MCF 10A (cell line): ENCODE results near the gene GPR108. TPM values are rescaled to one million over a fixed set of nuclear protein-coding genes. Genes with fewer than 3 reads are reported as not detected.

Experiments used
- BruUV-seq: library from RNA; stranded (reverse); fragments of 400-500 nt; replicated peaks from 2 replicates; lab custom pipeline; 2021; lab: Mats Ljungman, UMichigan
- CTCF ChIA-PET: fragments of 300-600 bp; sonication (Branson Sonifier 250); formaldehyde crosslinking; extraction: SDS; loops from one replicate; lab custom pipeline; 2021; ENCODE audit warnings: antibody characterized with exemption, inconsistent platforms; lab: Yijun Ruan, JAX
- POLR2A ChIA-PET: fragments of 300-600, 350-650 bp; sonication (Branson Sonifier 250); formaldehyde crosslinking; extraction: SDS; loops from one replicate; lab custom pipeline; 2020; ENCODE audit warnings: antibody characterized with exemption, inconsistent platforms; lab: Yijun Ruan, JAX
- DNase-seq: peaks from one replicate; pipeline ENCODE4 v3.0.0-alpha.2; 2018; ENCODE audit not compliant: unreplicated experiment
- H3K27ac Mint-ChIP-seq: one replicate; pipeline ENCODE4 v1.8.0; 2022; ENCODE audit warnings: mild to moderate bottlenecking, low read depth, mixed read lengths; ENCODE audit not compliant: unreplicated experiment
- H3K27me3 Mint-ChIP-seq: one replicate; pipeline ENCODE4 v1.8.0; 2022; ENCODE audit warnings: mixed read lengths; ENCODE audit not compliant: insufficient read depth, unreplicated experiment
- H3K36me3 Mint-ChIP-seq: one replicate; pipeline ENCODE4 v1.8.0; 2022; ENCODE audit warnings: mild to moderate bottlenecking, moderate library complexity, mixed read lengths; ENCODE audit not compliant: insufficient read depth, unreplicated experiment
- H3K4me1 Mint-ChIP-seq: one replicate; pipeline ENCODE4 v1.8.0; 2022; ENCODE audit warnings: mixed read lengths; ENCODE audit not compliant: insufficient read depth, unreplicated experiment
- H3K4me3 Mint-ChIP-seq: one replicate; pipeline ENCODE4 v1.8.0; 2022; ENCODE audit warnings: mild to moderate bottlenecking, moderate library complexity, mixed read lengths; ENCODE audit not compliant: unreplicated experiment
- H3K9me3 Mint-ChIP-seq: one replicate; pipeline ENCODE4 v1.8.0; 2022; ENCODE audit warnings: mixed read lengths; ENCODE audit not compliant: unreplicated experiment
- CTCF ChIP-seq: fragments of 200-600 bp; IDR thresholded peaks from one replicate; pipeline ENCODE4 v1.8.0; 2022; ENCODE audit warnings: antibody characterized with exemption, mild to moderate bottlenecking; ENCODE audit not compliant: unreplicated experiment
- intact Hi-C: fragments of 100-400 bp; cut with micrococcal nuclease; formaldehyde crosslinking; loops from 2 replicates; pipeline ENCODE4 v1.14.1; 2022
- total RNA-seq: library from RNA; stranded (reverse); gene quantifications from 2 replicates; pipeline ENCODE4 v1.2.3, GENCODE V29; 2022

The GPR108 gene
- total RNA-seq, 1 experiment from 2014 or later = 115 TPM

- Mint-ChIP-seq H3K9me3 (no peaks in the 10 kb centered on the region), H3K4me3 (no peak overlapping the region), H3K4me1 (no peaks in the 10 kb centered on the region), H3K27me3 (no peaks in the 10 kb centered on the region), H3K36me3 (peaks cover 99% of the 10 kb centered on the region), H3K27ac (peak overlapping the region; percentile 49)
- ChIA-PET POLR2A (no interaction called here), CTCF (interaction anchor here (0.7 kb wide), 1 partner anchor 15 kb away, joined by 3 read pairs; no protein-coding TSS in a partner anchor)
- DNase-seq = no peak
- BruUV-seq = no TSS peak
- TF ChIP-seq CTCF = no peak
- intact Hi-C loops = no loop called here
These were observed 46.0 kb downstream of the GPR108 start for GRCh38 chr19:6691342-6691741.

GRCh38 chr19:6690160-6690885 lies 47.1 kb downstream of the GPR108 start:
- no peak for DNase-seq
- no peak for TF ChIP-seq CTCF
- ChIA-PET POLR2A (interaction anchor here (0.7 kb wide), 1 partner anchor 30 kb away, joined by 3 read pairs; the partner anchor contains the start of gene C3), CTCF (interaction anchor here (1.2 kb wide), 1 partner anchor 57 kb away, joined by 3 read pairs; no protein-coding TSS in a partner anchor)
- Mint-ChIP-seq H3K27me3 (no peaks in the 10 kb centered on the region), H3K4me3 (no peak overlapping the region), H3K4me1 (no peaks in the 10 kb centered on the region), H3K9me3 (no peaks in the 10 kb centered on the region), H3K36me3 (peaks cover 99% of the 10 kb centered on the region), H3K27ac (no peak overlapping the region)
- BruUV-seq = no TSS peak
- intact Hi-C loops = no loop called here

- CTCF ChIA-PET = interaction anchor here (0.7 kb wide), 1 partner anchor 48 kb away, joined by 3 read pairs; no protein-coding TSS in a partner anchor
- intact Hi-C loops = no loop called here
- H3K27me3 Mint-ChIP-seq = no peaks in the 10 kb centered on the region
- no peak overlapping the region for H3K4me3 Mint-ChIP-seq
- no peak for DNase-seq
- peaks cover 5% of the 10 kb centered on the region for H3K4me1 Mint-ChIP-seq
- POLR2A ChIA-PET = interaction anchor here (0.7 to 1.0 kb wide), 2 partner anchors 10 to 49 kb away, joined by 3 to 4 read pairs; no protein-coding TSS in a partner anchor
- no peak for TF ChIP-seq CTCF
- H3K9me3 Mint-ChIP-seq = no peaks in the 10 kb centered on the region
- no TSS peak for BruUV-seq
- H3K27ac Mint-ChIP-seq = no peak overlapping the region
- H3K36me3 Mint-ChIP-seq = peaks cover 99% of the 10 kb centered on the region
These were observed 50.3 kb downstream of the GPR108 start for GRCh38 chr19:6687114-6687513.

- intact Hi-C loops = no loop called here
- CTCF ChIA-PET = interaction anchor here (0.7 kb wide), 1 partner anchor 598 kb away, joined by 3 read pairs; no protein-coding TSS in a partner anchor
- POLR2A ChIA-PET = interaction anchor here (0.7 to 1.0 kb wide), 3 partner anchors 9 to 177 kb away, joined by 3 to 4 read pairs (median 3); no protein-coding TSS in a partner anchor
- no peak overlapping the region for H3K4me3 Mint-ChIP-seq
- no TSS peak for BruUV-seq
- no peaks in the 10 kb centered on the region for H3K27me3 Mint-ChIP-seq
- TF ChIP-seq CTCF = no peak
- no peak for DNase-seq
- H3K36me3 Mint-ChIP-seq = peaks cover 99% of the 10 kb centered on the region
- H3K9me3 Mint-ChIP-seq = no peaks in the 10 kb centered on the region
- H3K27ac Mint-ChIP-seq = no peak overlapping the region
- H3K4me1 Mint-ChIP-seq = peaks cover 5% of the 10 kb centered on the region
These were observed 50.8 kb downstream of the GPR108 start for GRCh38 chr19:6686628-6686975.
